C4-2B (cell line): ENCODE measurements around the gene SOWAHD.

ENCODE experiments used
- H3K27ac ChIP-seq: fragments of 450-650 bp; 2 replicates; pipeline ENCODE4 v1.5.1; 2017
- CTCF ChIP-seq: fragments of 450-650 bp; conservative IDR thresholded peaks from 2 replicates; pipeline ENCODE4 v1.5.1; 2017; ENCODE audit warnings: mild to moderate bottlenecking
- ZFX ChIP-seq: fragments of 450-650 bp; IDR thresholded peaks from 2 replicates; pipeline ENCODE4 v1.6.1; 2017

The SOWAHD gene

GRCh38 chrX:119753001-119753400 is 5.4 kb upstream of the SOWAHD start:
- H3K27ac ChIP-seq: no peak overlapping the region
- TF ChIP-seq ZFX (no peak), CTCF (no peak)

GRCh38 chrX:119753639-119754257 is 4.6 kb upstream of the SOWAHD start:
- no peak overlapping the region for H3K27ac ChIP-seq
- TF ChIP-seq CTCF (peak; percentile 67), ZFX (no peak)

- TF ChIP-seq CTCF (no peak), ZFX (no peak)
- H3K27ac ChIP-seq: peak overlapping the region; percentile 71
These were observed 2.3 kb upstream of the SOWAHD start for GRCh38 chrX:119755981-119756533.

GRCh38 chrX:119756926-119757635 is 1.3 kb upstream of the SOWAHD start:
- H3K27ac ChIP-seq: peak overlapping the region; percentile 71
- TF ChIP-seq CTCF (no peak), ZFX (no peak)

GRCh38 chrX:119757646-119757978 is 776 bp upstream of the SOWAHD start:
- H3K27ac ChIP-seq: peak overlapping the region; percentile 71
- TF ChIP-seq CTCF (no peak), ZFX (no peak)

- H3K27ac ChIP-seq: peak overlapping the region; percentile 71
- TF ChIP-seq CTCF: no peak; the same call in 1 of the 2 replicates
- no peak for TF ChIP-seq ZFX
These were observed 401 bp downstream of the SOWAHD start for GRCh38 chrX:119758731-119759247.

- TF ChIP-seq ZFX: no peak
- no peak for TF ChIP-seq CTCF
- H3K27ac ChIP-seq: peak overlapping the region; percentile 71; the same call in 1 of the 2 replicates
These were observed 919 bp downstream of the SOWAHD start for GRCh38 chrX:119759248-119759766.
